Common myeloid progenitor, CD34-positive (primary cell): ENCODE data around the gene TFF1.

Experiments used
- CTCF ChIA-PET: fragments of 350-600 bp; sonication (Branson Sonifier 250); formaldehyde crosslinking; loops from one replicate; lab custom pipeline; 2021; ENCODE audit warnings: antibody characterized with exemption; lab: Charles Lee
- POLR2A ChIA-PET: fragments of 350-600 bp; sonication (Branson Sonifier 250); formaldehyde crosslinking; loops from one replicate; lab custom pipeline; 2021; ENCODE audit warnings: antibody characterized with exemption; lab: Charles Lee
- DNase-seq, 3 donors: peaks; one replicate each; pipeline versions ENCODE4 v3.0.0 to v3.0.0-alpha.2; 2013
- H3K27ac ChIP-seq, 2 experiments: 1 replicate in 1 of 2; 2 replicates in 1 of 2; pipeline ENCODE4 v1.7.0; 2013; ENCODE audit warnings: inconsistent platforms in 2 of 2, low read length in 2 of 2, mild to moderate bottlenecking in 2 of 2, low read depth in 1 of 2, moderate library complexity in 1 of 2; ENCODE audit not compliant: severe bottlenecking in 2 of 2, insufficient read depth in 1 of 2, poor library complexity in 1 of 2
- H3K27me3 ChIP-seq, 5 experiments: replicated peaks in 2 of 5; 1 replicate in 3 of 5; 2 replicates in 2 of 5; pipeline versions ENCODE4 v1.6.1 to v1.7.0; 2013; ENCODE audit warnings: low read length in 4 of 5, mild to moderate bottlenecking in 2 of 5, moderate library complexity in 2 of 5, inconsistent platforms in 1 of 5; ENCODE audit not compliant: insufficient read depth in 5 of 5, control insufficient read depth in 4 of 5
- H3K36me3 ChIP-seq, 4 experiments: 1 replicate in 2 of 4; 2 replicates in 2 of 4; pipeline versions ENCODE4 v1.6.1 to v1.7.0; 2013; ENCODE audit warnings: low read length in 3 of 4, control low read depth in 1 of 4, mild to moderate bottlenecking in 1 of 4; ENCODE audit not compliant: control insufficient read depth in 4 of 4, insufficient read depth in 4 of 4
- H3K4me1 ChIP-seq, 4 experiments: 1 replicate in 3 of 4; 2 replicates in 1 of 4; pipeline versions ENCODE4 v1.6.1 to v1.7.1; 2013; ENCODE audit warnings: low read length in 3 of 4, mild to moderate bottlenecking in 3 of 4, control low read depth in 1 of 4, inconsistent platforms in 1 of 4, moderate library complexity in 1 of 4; ENCODE audit not compliant: control insufficient read depth in 4 of 4, insufficient read depth in 4 of 4; ENCODE audit errors: control extremely low read depth in 1 of 4
- H3K4me3 ChIP-seq, 7 experiments: 1 replicate in 4 of 7; 2 replicates in 3 of 7; pipeline versions ENCODE4 v1.5.1 to v1.7.0; 2013; ENCODE audit warnings: mild to moderate bottlenecking in 7 of 7, low read length in 6 of 7, moderate library complexity in 6 of 7, inconsistent platforms in 2 of 7, low read depth in 2 of 7, control low read depth in 1 of 7; ENCODE audit not compliant: insufficient read depth in 4 of 7, control insufficient read depth in 1 of 7; ENCODE audit errors: extremely low read depth in 1 of 7
- H3K9me3 ChIP-seq, 5 experiments: 1 replicate in 4 of 5; 2 replicates in 1 of 5; pipeline versions ENCODE4 v1.6.1 to v1.7.1; 2013; ENCODE audit warnings: low read length in 4 of 5, mild to moderate bottlenecking in 2 of 5, inconsistent platforms in 1 of 5, low read depth in 1 of 5, moderate library complexity in 1 of 5; ENCODE audit not compliant: control insufficient read depth in 4 of 5, insufficient read depth in 2 of 5; ENCODE audit errors: control extremely low read depth in 1 of 5
- WGBS: methylation state at CpG from one replicate; pipeline ENCODE4 v1.1.5; 2013; ENCODE audit not compliant: insufficient coverage; 5-methylcytosine and 5-hydroxymethylcytosine counted together

Gene TFF1

GRCh38 chr21:42346866-42347600 is 19.3 kb downstream of the TFF1 start:
- WGBS = 95% methylated on average over 30 of the region's 30 CpGs
- H3K4me1 ChIP-seq = no peaks in the 10 kb centered on the region
- no peak overlapping the region for H3K27ac ChIP-seq
- CTCF ChIA-PET = no interaction called here
- POLR2A ChIA-PET = no interaction called here
- H3K9me3 ChIP-seq = no peaks in the 10 kb centered on the region
- no peaks in the 10 kb centered on the region for H3K27me3 ChIP-seq
- no peak for DNase-seq
- no peaks in the 10 kb centered on the region for H3K36me3 ChIP-seq
- no peak overlapping the region for H3K4me3 ChIP-seq

- POLR2A ChIA-PET = no interaction called here
- DNase-seq = no peak
- CTCF ChIA-PET = no interaction called here
Measured at GRCh38 chr21:42346441-42346840, 19.9 kb downstream of the TFF1 start.

GRCh38 chr21:42344631-42345030 is 21.7 kb downstream of the TFF1 start:
- no peaks in the 10 kb centered on the region for H3K9me3 ChIP-seq
- H3K4me1 ChIP-seq = no peaks in the 10 kb centered on the region
- H3K4me3 ChIP-seq = no peak overlapping the region
- ChIA-PET CTCF (interaction anchor here (0.8 to 1.3 kb wide), 3 partner anchors 13 to 98 kb away, joined by 3 to 4 read pairs (median 3); no protein-coding TSS in a partner anchor), POLR2A (no interaction called here)
- no peak for DNase-seq
- no peak overlapping the region for H3K27ac ChIP-seq
- no peaks in the 10 kb centered on the region for H3K36me3 ChIP-seq
- 100% methylated on average over 2 of the region's 4 CpGs for WGBS
- no peaks in the 10 kb centered on the region for H3K27me3 ChIP-seq

More at GRCh38 chr21:42346441-42346840, 19.9 kb downstream of the TFF1 start:
- H3K4me3 ChIP-seq = no peak overlapping the region
- no peak overlapping the region for H3K27ac ChIP-seq
- no peaks in the 10 kb centered on the region for H3K4me1 ChIP-seq
- WGBS = 97% methylated on average over 9 of the region's 9 CpGs
- no peaks in the 10 kb centered on the region for H3K9me3 ChIP-seq
- no peaks in the 10 kb centered on the region for H3K36me3 ChIP-seq
- H3K27me3 ChIP-seq = no peaks in the 10 kb centered on the region

GRCh38 chr21:42343963-42344510 is 22.3 kb downstream of the TFF1 start:
- no peaks in the 10 kb centered on the region for H3K4me1 ChIP-seq
- POLR2A ChIA-PET = no interaction called here
- H3K36me3 ChIP-seq = no peaks in the 10 kb centered on the region
- no peak overlapping the region for H3K27ac ChIP-seq
- no peaks in the 10 kb centered on the region for H3K27me3 ChIP-seq
- 99% methylated on average over 11 of the region's 11 CpGs for WGBS
- no peak overlapping the region for H3K4me3 ChIP-seq
- H3K9me3 ChIP-seq = no peaks in the 10 kb centered on the region
- no peak for DNase-seq
- CTCF ChIA-PET = interaction anchor here (1.2 to 1.3 kb wide), 2 partner anchors 13 to 34 kb away, joined by 3 to 4 read pairs; no protein-coding TSS in a partner anchor

GRCh38 chr21:42343556-42343955 is 22.8 kb downstream of the TFF1 start:
- no peak for DNase-seq
- 92% methylated on average over 6 of the region's 6 CpGs for WGBS
- Histone ChIP-seq H3K4me3 (no peak overlapping the region), H3K27ac (no peak overlapping the region), H3K27me3 (no peaks in the 10 kb centered on the region), H3K4me1 (no peaks in the 10 kb centered on the region), H3K36me3 (no peaks in the 10 kb centered on the region), H3K9me3 (no peaks in the 10 kb centered on the region)
- ChIA-PET POLR2A (no interaction called here), CTCF (interaction anchor here (0.8 to 1.2 kb wide), 2 partner anchors 10 to 12 kb away, joined by 3 read pairs; no protein-coding TSS in a partner anchor)

- ChIA-PET POLR2A (no interaction called here), CTCF (interaction anchor here (0.8 kb wide), 1 partner anchor 10 kb away, joined by 3 read pairs; no protein-coding TSS in a partner anchor)
- Histone ChIP-seq H3K4me3 (no peak overlapping the region), H3K4me1 (peaks cover 0 to 3% (median 2%) of the 10 kb centered on the region in 4 experiments), H3K9me3 (no peaks in the 10 kb centered on the region), H3K27ac (no peak overlapping the region), H3K36me3 (no peaks in the 10 kb centered on the region), H3K27me3 (no peaks in the 10 kb centered on the region)
- DNase-seq = no peak
- 85% methylated on average over 9 of the region's 10 CpGs for WGBS
Measured at GRCh38 chr21:42343101-42343500, 23.2 kb downstream of the TFF1 start.
